Activated gamma-delta T cell treated with Interleukin-2 at 50 U/mL for 16 hours (primary cell): Measurements from ENCODE around the gene NTSR1.
"Not testable (repeated sequence)": the region's sequence is repeated elsewhere in the genome, so short reads cannot be mapped to it uniquely, and the experiment has no call there.

Source experiments
- DNase-seq: peaks from one replicate; pipeline ENCODE4 v3.0.0-alpha.2; 2020

NTSR1 gene

GRCh38 chr20:62675156-62675876, 33.3 kb upstream of the NTSR1 start:
- no peak for DNase-seq

GRCh38 chr20:62675877-62676260, 32.8 kb upstream of the NTSR1 start:
- DNase-seq: no peak

- DNase-seq: no peak
Observed at GRCh38 chr20:62676976-62677375, 31.7 kb upstream of the NTSR1 start.

- DNase-seq: no peak
Observed at GRCh38 chr20:62677678-62678077, 31.0 kb upstream of the NTSR1 start.

- DNase-seq: no peak
Observed at GRCh38 chr20:62678553-62678952, 30.1 kb upstream of the NTSR1 start.

GRCh38 chr20:62679978-62680589, 28.6 kb upstream of the NTSR1 start:
- DNase-seq: no peak

GRCh38 chr20:62682912-62683517, 25.6 kb upstream of the NTSR1 start:
- DNase-seq: no peak

- not testable (repeated sequence) for DNase-seq
Observed at GRCh38 chr20:62683660-62684322, 24.8 kb upstream of the NTSR1 start.

GRCh38 chr20:62684981-62685380, 23.7 kb upstream of the NTSR1 start:
- no peak for DNase-seq

GRCh38 chr20:62685781-62686555, 22.7 kb upstream of the NTSR1 start:
- DNase-seq: no peak

GRCh38 chr20:62686869-62687830, 21.5 kb upstream of the NTSR1 start:
- DNase-seq: no peak

- DNase-seq: no peak
Observed at GRCh38 chr20:62688083-62688482, 20.6 kb upstream of the NTSR1 start.

- DNase-seq: no peak
Observed at GRCh38 chr20:62688855-62689460, 19.7 kb upstream of the NTSR1 start.

- no peak for DNase-seq
Observed at GRCh38 chr20:62689861-62690260, 18.8 kb upstream of the NTSR1 start.

- DNase-seq: no peak
Observed at GRCh38 chr20:62690261-62690820, 18.3 kb upstream of the NTSR1 start.

GRCh38 chr20:62691487-62691886, 17.1 kb upstream of the NTSR1 start:
- no peak for DNase-seq

- no peak for DNase-seq
Observed at GRCh38 chr20:62692176-62692575, 16.5 kb upstream of the NTSR1 start.

- no peak for DNase-seq
Observed at GRCh38 chr20:62692801-62693523, 15.7 kb upstream of the NTSR1 start.

GRCh38 chr20:62693524-62693922, 15.1 kb upstream of the NTSR1 start:
- no peak for DNase-seq

GRCh38 chr20:62694106-62694505, 14.5 kb upstream of the NTSR1 start:
- DNase-seq: no peak
